ENCODE measurements around the gene RELT.

The RELT gene

DNA sequence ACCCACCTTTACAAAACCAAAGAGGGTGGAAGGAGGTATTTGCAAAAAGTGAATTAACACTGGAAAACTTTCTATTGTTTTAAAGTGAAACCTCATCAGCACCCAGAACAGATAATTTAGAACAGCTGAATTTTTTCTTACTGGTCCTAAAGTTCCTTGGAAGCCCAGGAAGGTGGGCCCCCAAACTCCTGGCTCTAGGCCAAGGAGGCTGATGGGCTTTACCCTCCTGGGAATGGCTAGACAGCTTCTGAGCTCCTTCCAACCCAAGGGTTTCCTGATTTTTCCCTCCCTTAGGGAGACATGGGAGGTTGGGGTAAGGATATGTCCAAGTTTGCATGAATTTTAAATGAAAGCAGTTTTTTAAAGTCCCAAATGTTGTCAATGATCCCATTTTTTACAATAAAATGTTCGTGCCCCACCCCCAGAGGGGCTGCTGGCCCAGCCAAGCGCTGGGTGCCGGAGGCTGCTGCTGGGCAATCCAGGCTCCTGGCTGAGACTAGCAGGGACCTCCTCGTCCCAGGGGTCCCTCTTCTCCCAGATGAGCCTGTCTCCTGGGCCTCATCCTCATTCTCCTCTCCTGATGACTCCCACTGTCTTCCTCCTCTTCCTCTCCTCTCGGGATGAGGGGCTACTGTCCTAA, 28.4 kb downstream of the RELT start:
- DNase-seq (ENCODE audit: low read depth in 2 of 2), result no peak

GRCh38 chr11:73405146-73405510, 28.9 kb downstream of the RELT start:
- DNase-seq (ENCODE audit: low read depth in 2 of 2), result no peak

DNA sequence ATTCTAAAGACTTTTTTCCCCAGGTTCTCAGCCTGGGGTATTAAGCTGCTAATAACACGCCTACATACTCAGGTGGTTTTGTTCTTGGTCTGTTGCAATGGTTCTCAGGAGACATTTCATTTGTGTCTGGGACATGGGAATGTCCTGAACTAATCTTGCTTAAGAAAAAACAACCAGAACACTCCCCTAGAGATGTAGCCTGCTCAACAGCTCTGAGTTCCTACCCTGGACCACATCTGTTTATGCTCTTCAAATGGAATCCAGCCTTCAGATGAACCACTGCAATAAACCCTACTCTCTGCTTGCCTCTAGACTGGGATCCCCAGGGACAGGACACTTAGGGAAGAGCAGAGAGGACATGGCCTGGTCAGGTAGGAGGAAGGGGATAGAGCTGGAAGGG, 29.9 kb downstream of the RELT start:
- DNase-seq (ENCODE audit: low read depth in 2 of 2), result no peak

GRCh38 chr11:73406619-73407018, 30.4 kb downstream of the RELT start:
- no peak for DNase-seq (ENCODE audit: low read depth in 2 of 2)

DNA sequence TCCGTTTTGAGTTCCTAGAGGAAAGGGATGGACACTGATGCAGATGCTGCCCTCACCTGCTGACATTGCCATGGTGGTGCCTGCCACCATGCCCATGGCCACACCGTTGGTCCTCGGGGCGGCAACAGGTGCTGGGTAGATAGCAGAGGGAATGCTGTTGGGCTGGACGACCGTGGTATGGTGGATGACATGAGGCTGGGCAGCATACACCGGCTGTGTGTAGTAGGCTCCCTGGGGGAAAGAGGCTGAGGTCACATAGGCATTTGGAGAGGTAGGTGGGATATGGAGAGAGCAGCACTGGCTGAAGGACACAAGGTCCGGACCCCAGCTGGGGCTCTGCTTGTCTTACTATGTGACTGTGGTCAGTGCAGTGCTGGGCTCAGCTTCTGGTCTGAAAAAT, 33.2 kb downstream of the RELT start:
- no peak for DNase-seq (ENCODE audit: low read depth in 2 of 2)

- no peak for DNase-seq (ENCODE audit: low read depth in 2 of 2)
These were observed 34.4 kb downstream of the RELT start for GRCh38 chr11:73410627-73411026.

GRCh38 chr11:73411031-73411430, 34.8 kb downstream of the RELT start:
- DNase-seq (ENCODE audit: low read depth in 2 of 2), result no peak

- DNase-seq (ENCODE audit: low read depth in 2 of 2), result no peak
These were observed 36.1 kb downstream of the RELT start for GRCh38 chr11:73412308-73412707.

DNA sequence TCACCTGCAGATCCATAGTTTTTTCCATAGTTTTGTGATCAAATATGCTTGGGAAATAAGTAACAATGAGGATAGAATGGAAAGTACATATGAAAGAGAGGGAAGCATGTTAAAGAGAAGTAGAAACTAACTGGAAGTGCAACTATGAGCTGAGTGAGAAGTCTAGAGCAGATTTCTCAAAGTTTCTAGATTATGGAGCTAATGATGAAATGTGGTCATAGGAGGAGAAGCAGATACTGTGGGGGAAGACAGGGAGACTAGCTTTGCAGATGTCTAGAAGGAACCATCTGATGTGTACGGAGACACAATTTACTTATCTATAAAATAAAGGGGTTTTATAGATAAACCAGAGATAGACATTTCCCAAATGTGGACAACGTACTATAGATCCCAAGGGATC, 37.1 kb downstream of the RELT start:
- DNase-seq (ENCODE audit: low read depth in 2 of 2), result no peak

- DNase-seq (ENCODE audit: low read depth in 2 of 2), result no peak
These were observed 38.9 kb downstream of the RELT start for GRCh38 chr11:73414977-73415651.

GRCh38 chr11:73415854-73416615, 39.8 kb downstream of the RELT start:
- no peak for DNase-seq (ENCODE audit: low read depth in 2 of 2)

DNA sequence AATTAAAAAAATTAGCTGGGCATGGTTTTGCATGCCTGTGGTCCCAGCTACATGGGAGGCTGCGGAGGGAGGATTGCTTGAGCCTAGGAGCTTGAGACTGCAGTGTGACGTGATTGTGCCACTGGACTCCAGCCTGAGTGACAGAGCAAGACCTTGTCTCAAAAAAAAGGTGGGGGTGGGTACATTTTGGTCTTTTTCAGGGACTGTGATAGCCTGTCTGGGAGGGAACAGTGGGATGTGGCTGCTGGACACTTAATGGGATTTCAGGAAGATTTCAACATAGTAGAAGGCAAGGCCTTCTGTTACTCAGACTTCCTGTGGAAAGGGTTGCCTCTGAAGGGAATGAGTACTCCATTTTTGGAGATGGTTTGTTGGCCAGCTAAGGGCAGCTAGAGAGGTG, 40.6 kb downstream of the RELT start:
- DNase-seq (ENCODE audit: low read depth in 2 of 2), result no peak

DNA sequence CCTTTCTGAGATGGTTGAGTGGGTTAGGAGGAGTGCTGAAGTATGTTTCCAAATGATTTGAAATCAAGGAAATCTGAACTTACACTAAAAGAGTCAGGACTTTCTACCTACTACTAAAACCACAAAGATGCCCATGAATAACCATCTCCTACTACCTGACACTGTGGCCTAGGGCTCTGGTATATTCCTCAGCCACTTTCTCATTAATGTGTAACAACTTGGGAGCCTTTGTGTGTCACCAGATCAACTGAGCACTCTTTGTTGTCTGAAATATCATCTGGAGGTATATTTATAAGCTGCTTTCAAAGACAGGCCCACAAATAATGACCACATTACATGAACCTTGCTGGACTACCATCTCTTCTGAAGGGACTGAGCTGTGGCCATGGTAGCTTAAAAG, 43.9 kb downstream of the RELT start:
- DNase-seq (ENCODE audit: low read depth in 2 of 2), result no peak

GRCh38 chr11:73422886-73423285, 46.7 kb downstream of the RELT start:
- no peak for DNase-seq (ENCODE audit: low read depth in 2 of 2)

DNA sequence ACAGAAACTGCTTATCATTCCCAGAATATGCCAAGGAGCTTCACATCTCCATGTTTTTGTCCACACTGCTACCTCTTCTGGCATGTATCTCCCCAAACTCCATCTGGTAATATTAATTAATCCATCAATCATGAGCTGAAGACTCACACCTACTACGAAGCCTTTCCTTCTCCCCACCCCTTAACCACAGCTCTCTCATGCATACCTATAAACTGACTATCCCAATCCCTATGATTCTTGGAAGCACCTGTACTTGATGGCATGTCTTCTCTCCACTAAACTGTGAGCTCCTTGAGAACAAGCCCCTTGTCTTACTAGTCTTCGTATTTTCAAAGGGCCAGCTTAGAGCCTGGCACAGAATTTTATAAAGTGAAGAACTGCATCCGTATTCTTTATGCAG, 47.3 kb downstream of the RELT start:
- no peak for DNase-seq (ENCODE audit: low read depth in 2 of 2)

DNA sequence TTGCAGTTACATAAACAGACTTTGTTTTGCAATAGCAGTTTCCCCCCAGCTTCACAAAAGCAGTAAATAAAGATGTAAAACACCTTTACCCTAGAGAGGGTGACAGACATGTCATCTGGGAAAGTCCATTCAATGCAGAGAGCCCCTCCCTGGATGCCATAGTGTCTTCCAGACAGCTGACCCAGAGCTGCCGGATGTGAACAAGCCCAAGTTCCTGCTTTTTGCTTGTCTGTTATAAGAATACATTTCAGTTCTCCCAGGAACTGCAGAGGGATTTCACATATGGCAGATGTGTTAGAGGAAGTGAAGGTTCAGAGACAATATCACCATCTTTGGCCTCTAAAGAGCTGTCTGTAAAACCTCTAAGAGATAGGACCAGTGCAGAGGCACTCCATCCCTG, 48.9 kb downstream of the RELT start:
- no peak for DNase-seq (ENCODE audit: low read depth in 2 of 2)

DNA sequence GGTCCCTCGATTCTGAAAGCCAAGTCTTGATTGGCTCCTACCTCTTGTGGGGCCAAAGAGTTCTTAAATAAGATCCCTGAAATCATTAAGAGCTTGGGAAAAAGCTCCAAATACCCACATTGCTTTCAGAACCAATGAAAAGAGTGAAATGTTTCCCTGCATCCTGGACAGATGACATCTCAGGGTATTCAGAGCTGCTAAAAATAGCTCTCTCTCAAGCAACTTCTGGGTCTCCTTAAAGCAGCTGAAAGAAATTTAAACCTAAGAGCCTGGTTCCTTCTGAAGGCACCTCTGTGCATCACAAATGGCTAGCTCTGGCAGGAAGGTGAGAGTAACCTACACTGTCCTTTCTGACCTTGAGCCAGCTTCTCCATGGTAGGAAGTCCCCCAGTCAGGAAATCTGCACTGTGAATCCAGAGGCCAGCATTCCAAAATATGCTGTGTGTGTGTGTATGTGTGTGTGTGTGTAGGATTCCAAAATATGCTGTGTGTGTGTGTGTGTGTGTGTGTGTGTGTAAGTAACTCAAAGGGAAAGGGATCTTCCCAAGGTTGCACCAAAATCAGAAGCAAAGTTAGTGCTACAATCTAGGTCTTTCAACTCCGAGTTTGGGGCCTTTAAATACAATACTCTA, 50.1 kb downstream of the RELT start:
- DNase-seq (ENCODE audit: low read depth in 2 of 2), result no peak

DNA sequence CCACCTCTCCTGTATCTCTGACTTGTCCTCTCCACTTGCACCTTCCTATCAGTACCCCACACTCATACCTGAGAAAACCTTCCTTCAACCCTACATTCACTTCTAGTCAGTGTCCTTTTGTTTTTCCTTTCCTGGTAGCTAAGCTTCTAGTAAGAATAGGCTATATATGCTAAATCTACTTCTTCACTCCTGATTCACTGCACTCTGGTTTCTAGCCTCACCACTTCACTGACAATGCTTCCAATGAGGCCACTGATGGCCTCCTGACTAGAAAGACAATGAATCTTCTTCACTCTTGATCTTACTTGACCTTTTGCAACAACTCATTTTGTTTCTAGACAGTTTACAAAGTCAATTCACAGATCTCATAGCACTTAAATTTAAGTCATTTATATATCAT, 52.0 kb downstream of the RELT start:
- DNase-seq (ENCODE audit: low read depth in 2 of 2), result no peak

- no peak for DNase-seq (ENCODE audit: low read depth in 2 of 2)
These were observed 52.5 kb downstream of the RELT start for GRCh38 chr11:73428699-73429098.

DNA sequence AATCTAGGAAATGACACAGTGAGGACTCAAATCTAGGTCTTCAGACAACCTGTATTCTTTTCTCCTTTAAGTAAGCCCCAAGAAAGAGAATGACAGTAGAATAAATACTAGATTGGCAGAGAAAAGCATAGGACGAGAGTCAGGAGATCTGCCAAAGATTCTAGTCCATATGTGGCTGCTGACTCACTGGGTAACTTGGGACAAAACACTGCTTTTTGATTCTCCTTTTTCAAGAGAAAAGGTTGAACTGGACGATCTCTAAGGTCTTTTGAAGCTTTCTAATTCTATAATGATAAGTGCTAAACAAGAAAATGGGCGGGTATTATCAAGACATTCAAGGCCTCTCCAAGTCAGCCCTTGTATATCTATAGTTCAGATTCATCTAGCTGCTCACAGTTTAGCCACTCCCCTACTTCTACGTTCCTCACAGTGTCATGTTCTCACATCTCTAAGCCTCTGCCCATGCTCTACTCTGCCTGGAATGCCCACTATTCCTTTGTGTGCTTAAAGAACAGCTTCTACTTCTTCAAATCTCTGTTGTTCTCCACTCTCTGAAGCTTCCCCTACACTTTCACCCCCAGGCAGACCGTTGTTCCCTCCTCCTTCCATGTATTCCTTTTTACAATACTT, 53.0 kb downstream of the RELT start:
- DNase-seq (ENCODE audit: low read depth in 2 of 2), result no peak

DNA sequence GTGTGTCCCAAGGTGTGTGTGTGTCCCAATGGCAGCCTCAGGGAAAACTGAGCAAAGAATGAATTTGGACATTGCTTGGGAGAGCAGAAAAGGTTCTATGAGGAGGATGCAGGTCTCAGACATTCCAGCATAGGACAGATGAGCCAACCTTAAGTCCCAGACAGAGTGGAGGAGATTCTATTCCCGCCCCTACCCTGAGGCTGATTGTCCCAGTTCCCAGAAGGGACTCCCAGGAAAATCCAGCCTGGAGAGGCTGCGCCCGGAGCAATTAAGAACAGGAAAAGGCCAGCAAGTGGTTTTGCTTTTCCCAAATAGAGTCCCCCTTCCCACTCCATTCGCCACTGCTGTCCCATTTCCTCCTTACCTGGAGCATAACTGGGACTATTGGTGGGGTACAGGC, 54.1 kb downstream of the RELT start:
- no peak for DNase-seq (ENCODE audit: low read depth in 2 of 2)

GRCh38 chr11:73431396-73431795, 55.2 kb downstream of the RELT start:
- DNase-seq (ENCODE audit: low read depth in 2 of 2), result no peak

All from stimulated activated CD8-positive, alpha-beta memory T cell treated with anti-CD3 and anti-CD28 coated beads, Interleukin-7, amount 100 ng/mL, for 4 hours (primary cell).